HG02642 (cell line): ENCODE results near the gene PSMD2.

Experiments used
- ATAC-seq: cut with Tn5 transposase; IDR thresholded peaks from one replicate; pipeline ENCODE4 v1.9.1; 2021; ENCODE audit warnings: mild to moderate bottlenecking; ENCODE audit not compliant: unreplicated experiment, poor library complexity

Gene PSMD2

DNA sequence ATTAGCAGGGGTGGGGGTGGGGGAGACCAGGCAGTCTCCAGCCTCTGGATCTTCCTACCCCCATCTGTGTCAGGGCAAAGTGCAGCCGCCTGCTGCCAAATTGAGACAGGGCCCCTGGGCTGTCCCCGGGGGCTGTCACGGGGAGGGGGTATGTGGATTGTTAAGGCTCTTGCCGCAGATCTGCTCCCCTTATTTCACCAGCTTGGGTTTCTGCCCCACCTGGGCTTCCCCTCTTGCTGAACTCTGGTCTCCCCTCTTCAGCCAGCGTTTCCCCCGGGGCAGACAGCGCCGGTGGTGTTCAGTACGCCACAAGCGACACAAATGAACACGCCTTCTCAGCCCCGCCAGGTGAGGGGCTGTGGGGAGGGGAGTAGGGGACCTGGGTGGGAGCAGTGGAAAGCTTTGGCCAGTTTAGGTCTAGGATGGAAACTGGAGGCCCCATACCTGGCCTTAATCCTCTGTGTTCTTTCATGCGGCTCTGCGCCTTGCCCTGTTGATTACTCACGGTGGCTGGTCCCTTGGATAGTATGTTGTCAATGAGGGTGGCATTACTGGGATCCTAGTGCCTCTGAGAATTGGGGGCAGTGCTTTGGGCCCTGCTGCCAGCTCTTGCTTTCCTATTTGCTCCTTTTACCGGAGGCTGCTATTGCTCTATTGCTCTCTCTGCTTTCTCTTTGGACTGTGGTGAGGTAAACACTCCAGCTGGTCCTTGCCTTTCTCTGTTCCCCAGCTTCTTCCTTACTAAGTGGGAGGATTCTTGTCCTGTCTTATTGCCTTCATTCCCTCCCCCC, 17.0 kb downstream of the PSMD2 start:
- no peak for ATAC-seq

DNA sequence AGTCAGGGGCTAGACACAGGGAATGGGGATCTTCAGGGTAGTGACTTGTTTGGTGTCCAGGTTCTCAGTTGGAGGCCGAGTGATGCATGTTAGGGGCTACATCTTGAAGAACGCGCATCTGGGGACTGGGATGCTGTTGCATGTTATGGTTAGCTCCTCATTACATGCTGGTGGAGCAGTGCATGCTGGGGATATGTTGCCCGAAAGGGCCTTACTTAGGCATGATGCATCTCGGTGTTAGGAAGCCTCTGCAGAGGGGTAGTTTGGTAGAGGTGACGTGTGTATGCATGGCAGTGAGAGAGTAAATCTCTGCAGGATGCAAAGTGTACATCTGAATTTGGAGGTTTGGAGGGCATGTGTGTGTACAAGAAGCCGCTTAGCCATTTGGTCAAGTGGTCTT, 17.8 kb downstream of the PSMD2 start:
- no peak for ATAC-seq

DNA sequence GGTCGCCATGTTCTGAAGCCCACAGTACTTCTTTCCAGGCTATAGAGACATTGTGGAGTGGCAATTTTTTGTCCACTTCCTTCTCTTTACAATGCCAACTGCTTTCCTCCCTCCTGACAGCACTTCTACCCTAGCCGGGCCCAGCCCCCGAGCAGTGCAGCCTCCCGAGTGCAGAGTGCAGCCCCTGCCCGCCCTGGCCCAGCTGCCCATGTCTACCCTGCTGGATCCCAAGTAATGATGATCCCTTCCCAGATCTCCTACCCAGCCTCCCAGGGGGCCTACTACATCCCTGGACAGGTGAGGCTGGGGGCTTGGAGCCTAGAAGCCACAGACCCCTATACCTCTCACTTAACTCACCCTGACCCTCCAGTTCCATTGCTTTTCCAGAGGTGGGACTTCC, 18.2 kb downstream of the PSMD2 start:
- ATAC-seq: no peak

DNA sequence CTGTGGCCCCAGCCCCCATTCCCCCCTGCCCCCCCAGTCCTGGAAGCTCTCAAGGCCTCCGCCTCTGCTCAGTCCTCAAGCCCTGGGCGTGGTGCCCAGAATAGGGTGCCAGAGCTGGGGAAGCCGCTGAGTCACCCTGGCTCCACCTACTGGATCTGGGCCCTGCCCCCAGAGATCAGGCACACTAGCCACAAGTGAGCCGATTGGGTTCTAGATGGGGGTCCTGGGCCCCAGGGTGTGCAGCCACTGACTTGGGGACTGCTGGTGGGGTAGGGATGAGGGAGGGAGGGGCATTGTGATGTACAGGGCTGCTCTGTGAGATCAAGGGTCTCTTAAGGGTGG, 21.0 kb downstream of the PSMD2 start:
- no peak for ATAC-seq

DNA sequence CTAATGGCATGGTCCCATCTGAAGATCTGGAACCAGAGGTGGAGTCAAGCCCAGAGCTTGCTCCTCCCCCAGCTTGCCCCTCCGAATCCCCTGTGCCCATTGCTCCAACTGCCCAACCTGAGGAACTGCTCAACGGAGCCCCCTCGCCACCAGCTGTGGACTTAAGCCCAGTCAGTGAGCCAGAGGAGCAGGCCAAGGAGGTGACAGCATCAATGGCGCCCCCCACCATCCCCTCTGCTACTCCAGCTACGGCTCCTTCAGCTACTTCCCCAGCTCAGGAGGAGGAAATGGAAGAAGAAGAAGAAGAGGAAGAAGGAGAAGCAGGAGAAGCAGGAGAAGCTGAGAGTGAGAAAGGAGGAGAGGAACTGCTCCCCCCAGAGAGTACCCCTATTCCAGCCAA, 22.6 kb downstream of the PSMD2 start:
- no peak for ATAC-seq

DNA sequence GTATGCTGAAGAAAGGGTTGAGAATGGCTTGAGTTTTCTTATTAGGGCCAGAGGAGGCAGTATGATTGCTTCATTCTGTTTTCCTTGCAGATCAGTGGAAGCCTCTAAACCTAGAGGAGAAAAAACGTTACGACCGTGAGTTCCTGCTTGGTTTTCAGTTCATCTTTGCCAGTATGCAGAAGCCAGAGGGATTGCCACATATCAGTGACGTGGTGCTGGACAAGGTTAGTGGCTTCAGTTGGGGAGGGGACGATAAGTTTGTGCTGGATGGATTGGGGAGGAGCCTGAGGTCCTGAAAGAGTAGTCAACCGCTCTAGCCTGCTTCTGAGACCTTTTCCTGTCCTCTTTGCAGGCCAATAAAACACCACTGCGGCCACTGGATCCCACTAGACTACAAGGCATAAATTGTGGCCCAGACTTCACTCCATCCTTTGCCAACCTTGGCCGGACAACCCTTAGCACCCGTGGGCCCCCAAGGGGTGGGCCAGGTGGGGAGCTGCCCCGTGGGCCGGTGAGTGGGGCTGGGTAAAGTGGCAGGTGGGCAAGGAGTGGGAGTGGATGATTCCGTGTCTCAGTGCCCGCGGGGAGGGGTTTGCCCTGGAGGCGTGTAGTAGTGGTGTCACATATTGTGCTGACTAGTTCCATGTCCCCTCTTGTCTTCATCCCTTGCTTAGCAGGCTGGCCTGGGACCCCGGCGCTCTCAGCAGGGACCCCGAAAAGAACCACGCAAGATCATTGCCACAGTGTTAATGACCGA, 23.9 kb downstream of the PSMD2 start:
- ATAC-seq: no peak

DNA sequence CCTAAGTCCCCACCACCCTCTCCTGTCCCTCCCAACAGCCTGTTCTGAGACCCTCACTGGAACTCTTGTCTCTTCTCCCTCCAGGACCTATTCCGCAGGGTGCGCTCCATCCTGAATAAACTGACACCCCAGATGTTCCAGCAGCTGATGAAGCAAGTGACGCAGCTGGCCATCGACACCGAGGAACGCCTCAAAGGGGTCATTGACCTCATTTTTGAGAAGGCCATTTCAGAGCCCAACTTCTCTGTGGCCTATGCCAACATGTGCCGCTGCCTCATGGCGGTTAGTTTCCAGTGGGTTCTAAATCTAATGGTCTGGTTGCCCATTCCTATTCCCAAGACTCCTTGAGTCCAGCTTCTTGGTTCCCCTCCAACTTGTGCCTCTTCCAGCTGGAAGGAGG, 24.7 kb downstream of the PSMD2 start:
- no peak for ATAC-seq

DNA sequence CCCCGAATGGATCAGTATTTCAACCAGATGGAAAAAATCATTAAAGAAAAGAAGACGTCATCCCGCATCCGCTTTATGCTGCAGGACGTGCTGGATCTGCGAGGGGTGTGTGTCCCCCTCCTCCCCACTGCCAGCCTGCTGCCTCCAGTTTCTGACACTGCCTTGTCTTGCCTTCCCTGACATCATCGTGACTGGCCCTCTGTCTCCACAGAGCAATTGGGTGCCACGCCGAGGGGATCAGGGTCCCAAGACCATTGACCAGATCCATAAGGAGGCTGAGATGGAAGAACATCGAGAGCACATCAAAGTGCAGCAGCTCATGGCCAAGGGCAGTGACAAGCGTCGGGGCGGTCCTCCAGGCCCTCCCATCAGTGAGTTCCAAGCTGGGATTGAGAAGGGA, 26.2 kb downstream of the PSMD2 start:
- ATAC-seq: no peak

DNA sequence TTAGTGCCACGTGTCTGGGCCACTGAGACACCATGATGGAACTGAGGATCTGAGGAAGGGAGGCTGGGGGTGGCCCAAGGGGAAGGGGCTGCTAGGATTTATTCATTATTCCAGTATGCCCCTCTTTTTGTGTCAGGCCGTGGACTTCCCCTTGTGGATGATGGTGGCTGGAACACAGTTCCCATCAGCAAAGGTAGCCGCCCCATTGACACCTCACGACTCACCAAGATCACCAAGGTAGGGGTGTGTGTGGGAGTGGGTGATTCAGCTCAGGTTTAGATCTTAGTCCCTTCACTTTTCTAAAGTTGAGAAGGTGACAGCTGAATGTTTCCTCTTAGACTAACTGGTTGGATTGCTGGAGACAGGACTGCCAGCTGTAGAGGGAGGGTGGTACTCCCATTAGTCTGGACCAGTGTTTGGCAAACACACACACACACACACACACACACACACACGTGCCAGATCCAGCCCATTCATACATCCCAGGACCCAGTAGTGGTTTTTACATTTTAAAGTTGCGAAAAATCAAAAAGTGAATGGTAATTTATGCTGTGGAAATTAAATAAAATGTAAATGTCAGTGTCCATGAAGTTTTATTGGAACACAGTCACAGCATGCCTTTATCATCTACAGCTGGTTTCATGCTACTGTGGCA, 26.8 kb downstream of the PSMD2 start:
- no peak for ATAC-seq

DNA sequence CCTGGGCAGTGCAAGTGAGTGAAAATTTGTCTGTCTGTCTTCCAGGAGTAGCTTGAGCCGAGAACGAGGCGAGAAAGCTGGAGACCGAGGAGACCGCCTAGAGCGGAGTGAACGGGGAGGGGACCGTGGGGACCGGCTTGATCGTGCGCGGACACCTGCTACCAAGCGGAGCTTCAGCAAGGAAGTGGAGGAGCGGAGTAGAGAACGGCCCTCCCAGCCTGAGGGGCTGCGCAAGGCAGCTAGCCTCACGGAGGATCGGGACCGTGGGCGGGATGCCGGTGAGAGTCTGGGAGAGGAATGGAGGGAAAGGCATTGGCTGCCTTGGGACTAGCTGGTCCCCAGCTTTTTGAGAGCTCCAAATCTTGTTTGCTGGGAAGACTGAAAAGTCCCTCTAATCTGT, 28.1 kb downstream of the PSMD2 start:
- ATAC-seq: no peak

DNA sequence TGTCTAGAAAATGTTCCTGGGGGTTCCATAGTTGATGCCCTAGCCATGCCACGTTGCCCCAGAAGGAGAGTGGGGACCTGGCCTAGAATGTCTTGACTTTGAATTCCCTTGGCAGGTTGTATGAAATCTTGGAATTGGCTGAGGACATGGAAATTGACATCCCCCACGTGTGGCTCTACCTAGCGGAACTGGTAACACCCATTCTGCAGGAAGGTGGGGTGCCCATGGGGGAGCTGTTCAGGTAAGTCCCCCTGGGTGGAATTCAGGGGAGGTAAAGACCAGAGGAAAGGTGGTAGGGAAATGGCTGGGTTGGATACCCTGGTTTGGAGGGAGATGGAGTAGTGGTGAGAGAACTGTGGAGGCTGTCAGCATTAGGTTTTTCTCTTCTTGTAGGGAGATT, 29.5 kb downstream of the PSMD2 start:
- no peak for ATAC-seq

DNA sequence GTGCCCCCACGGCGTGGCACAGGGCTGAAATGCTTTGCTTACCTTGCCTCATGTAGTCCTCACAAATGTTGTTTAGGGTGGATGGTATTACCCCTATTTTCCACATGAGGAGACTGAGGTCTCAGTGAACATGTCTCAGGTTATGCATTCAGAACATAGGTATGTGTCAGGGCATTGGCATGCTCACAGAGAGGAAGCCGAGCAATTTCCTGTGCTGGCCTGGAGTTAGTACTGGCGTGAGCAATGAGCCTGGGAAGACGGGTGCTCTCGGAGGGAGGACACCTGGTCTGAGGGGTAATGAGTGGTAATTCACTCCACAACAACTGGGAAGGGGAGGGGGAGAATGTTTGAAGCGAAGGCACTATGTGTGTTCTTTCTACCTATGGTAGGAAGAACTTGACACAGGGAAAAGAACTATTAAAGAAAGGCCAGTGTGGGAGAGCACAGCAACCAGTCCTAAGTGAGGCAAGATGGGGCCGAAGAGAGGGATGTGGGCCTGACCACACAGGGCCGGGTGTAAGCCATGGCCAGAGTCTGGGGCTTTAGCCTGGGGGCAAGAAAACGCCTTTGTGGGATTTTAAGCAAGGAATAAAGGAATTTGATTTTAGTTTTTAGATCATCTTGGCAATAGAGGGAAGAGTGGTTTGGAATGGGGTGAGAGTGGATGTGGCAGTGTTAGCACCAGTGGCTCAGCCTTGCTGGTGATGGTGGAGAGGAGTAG, 33.5 kb downstream of the PSMD2 start:
- no peak for ATAC-seq

DNA sequence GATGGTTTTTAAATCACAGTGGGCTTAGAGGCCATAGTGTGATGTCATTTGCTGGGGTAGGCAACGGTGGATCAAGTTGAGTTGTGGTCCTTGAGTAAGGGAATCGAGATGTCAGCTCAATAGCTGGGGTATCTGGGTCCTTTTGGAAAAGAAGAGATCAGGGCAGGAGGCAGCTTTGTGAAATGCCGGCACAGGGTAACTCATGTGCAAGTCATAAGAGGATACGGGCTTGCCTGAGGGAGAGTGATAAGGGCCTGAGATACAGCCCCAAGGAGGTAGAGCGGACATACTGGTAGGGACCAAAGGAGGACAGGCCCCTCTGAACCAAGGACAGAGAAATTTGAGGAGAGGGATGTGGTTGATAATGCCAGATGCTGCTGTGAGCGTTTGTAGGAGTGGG, 34.1 kb downstream of the PSMD2 start:
- ATAC-seq: no peak

DNA sequence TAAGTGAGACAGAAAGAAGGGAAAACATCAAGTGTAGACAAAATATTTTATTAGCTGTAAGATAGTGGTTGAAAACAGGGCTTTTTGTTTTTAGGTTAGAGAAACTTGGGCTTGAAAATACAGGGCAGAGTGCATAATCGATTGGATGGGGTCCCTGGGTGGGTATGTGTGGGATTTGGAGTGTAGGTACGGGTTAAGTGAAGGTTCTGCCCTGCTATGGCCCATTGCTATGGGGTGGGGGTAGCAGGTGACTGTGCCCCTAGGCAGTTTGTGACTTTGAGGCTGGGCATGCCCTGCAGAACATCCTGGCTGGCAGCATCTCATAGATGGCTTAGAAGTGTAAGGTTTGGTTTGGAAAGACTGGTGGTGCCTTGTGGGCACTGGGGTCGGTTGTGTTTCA, 34.7 kb downstream of the PSMD2 start:
- no peak for ATAC-seq

DNA sequence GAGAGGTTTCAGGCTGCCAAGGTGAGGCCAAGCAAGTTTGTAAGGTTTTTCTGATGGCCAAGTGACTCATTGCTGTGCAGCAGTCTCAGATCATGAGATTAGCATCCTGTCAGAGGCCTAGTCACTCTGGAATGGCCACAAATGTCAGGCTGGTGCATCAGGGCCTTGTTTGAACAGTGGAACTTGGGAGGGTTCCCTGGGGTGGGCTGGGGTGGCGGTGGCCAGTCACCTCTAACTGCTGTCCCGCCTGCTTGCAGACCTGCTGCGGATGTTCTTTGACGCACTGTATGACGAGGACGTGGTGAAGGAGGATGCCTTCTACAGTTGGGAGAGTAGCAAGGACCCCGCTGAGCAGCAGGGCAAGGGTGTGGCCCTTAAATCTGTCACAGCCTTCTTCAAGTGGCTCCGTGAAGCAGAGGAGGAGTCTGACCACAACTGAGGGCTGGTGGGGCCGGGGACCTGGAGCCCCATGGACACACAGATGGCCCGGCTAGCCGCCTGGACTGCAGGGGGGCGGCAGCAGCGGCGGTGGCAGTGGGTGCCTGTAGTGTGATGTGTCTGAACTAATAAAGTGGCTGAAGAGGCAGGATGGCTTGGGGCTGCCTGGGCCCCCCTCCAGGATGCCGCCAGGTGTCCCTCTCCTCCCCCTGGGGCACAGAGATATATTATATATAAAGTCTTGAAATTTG, 35.6 kb downstream of the PSMD2 start:
- no peak for ATAC-seq

DNA sequence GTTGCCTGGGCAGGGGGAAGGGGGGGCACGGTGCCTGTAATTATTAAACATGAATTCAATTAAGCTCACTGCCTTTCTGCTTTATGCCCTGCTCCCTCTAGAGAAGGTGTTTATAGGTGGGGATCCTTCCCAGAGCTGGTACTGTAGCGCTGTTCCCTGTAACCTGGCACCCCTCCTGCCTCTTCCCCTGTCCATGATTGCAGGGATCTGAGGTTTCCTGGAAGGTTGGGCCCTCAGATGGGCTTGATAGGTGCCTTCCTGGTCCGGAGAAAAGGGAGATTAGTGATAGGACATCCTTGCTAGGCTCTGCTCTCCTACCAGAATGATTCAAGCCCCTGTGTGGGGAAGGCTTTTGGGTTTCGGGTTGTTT, 36.2 kb downstream of the PSMD2 start:
- peak; percentile 3 for ATAC-seq

DNA sequence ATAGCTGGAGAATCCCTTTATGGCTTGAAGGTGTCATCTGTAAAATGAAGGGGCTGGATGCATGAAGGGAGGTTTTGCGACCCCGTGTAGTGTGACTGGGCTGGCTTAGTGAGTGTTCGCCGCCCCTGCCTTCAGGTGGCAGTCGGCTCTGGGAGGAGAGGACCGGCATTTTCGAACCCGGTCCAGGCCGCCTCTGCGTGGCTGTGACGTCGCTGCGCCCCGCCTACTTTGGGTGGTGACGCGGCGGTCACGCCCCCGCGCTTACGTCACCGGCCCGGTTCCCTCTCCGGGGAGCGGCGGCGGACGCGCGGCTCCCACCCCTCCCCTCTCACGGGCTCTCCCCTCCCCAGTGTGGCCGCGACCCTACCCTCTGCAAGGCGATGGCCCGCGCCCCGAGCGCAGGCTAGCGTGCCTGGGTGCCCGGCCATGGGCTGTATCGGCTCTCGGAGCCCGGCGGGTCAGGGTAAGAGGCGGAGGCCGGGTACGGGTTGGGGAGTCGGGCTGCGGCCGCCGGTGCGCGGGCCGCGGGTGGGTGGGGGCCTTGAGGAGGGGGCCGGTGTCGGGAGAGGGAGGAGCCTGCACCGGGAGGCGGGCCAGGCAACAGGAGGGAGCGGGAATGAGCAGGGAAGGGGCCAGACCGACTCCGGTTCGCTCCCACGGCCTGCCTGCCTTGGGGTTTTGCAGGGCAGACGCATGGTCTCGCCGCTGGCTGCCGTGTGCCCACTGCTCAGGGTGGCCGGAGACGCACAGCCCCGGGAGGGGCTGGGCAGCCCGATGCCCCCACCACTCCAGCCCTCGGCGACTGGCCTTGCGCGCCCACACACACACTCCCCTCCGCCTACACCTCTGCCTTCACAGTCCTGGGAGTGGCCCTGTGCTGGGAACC, 36.9 kb downstream of the PSMD2 start:
- ATAC-seq: peak; percentile 73

DNA sequence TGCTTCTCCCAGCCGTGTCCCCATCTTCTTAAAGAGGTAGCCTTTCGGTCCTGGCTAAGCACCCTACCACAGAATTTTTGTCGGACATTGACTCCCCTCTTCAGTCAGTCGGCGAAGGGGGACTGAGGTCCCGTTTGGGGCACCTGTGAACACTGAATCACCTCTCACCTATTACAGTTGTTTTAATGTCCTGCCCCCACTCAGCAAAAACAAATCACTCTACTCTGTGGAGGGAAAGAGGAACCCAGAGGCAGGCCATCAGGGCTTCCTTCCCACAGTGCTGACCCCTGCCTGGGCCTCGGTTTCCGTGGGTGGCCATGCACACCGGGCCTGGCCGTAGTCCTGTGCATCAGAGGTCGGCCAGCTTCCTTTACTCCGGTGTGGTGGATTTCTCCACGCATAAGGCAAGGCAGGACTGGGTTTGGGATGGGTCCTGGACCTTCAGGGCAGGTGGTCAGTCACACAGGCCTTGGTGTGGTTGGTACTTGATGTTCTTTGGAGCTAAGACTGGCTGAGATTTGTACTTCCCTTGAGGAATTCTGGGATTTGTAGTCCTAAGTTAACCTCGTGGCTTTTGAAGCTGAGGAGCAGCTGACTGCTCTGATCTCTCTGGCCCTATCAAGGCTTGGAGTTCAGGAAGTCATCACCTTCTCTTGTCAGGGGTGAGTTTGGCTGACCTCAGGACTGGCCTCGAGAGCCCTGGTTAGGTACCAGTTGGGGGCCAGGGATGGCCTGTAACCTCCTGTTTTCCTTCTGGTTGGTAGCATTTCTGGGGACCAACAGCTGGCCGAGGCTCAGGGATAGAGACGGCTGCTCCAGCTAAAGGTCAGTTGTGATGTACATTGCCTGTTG, 37.7 kb downstream of the PSMD2 start:
- no peak for ATAC-seq

DNA sequence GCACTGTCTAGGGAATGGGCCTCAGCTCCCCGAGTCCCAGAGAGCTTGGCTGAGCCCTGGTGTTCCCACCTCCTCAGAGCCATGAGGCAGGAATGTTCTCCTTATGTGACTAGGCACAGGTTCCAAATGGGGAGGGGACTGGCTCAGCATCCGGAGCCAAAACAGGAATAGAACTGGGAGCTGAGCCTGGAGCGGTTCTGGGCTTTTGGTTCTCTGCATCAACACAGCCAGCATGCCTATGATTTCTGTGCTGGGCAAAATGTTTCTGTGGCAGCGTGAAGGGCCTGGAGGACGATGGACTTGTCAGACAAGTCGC, 38.3 kb downstream of the PSMD2 start, which contains the start of gene FAM131A:
TSS of gene FAM131A (plus strand) at position 202 of the 316 bp plus-strand sequence. CDS start at position 233, 31 bp downstream.
- no peak for ATAC-seq
